HCT116 (cell line): Measurements from ENCODE around the gene EFCAB7. TPM values are rescaled to one million over a fixed set of nuclear protein-coding genes. Genes with fewer than 3 reads are reported as not detected.

Experiments used
- ATAC-seq: fragments of 200-7000 bp; cut with Tn5 transposase; 2 replicates; pipeline ENCODE4 v1.9.1; 2020; ENCODE audit warnings: mild to moderate bottlenecking, moderate library complexity
- BruUV-seq: library from RNA; stranded (reverse); fragments of 400-500 nt; replicated peaks from 2 replicates; lab custom pipeline; 2021; lab: Mats Ljungman, UMichigan
- CTCF ChIA-PET: fragments of 300-600 bp; sonication (Branson Sonifier 250); formaldehyde crosslinking; loops from one replicate; lab custom pipeline; 2021; ENCODE audit warnings: antibody characterized with exemption; lab: Charles Lee
- POLR2A ChIA-PET: fragments of 300-600, 350-600 bp; sonication (Branson Sonifier 250); formaldehyde crosslinking; loops from one replicate; lab custom pipeline; 2021; ENCODE audit warnings: antibody characterized with exemption; lab: Charles Lee
- RAD21 ChIA-PET, 2 experiments: fragments of 300-600 bp; sonication (Branson Sonifier 250); formaldehyde crosslinking; loops; one replicate each; lab custom pipeline; 2023; ENCODE audit warnings: low total read pairs in 2 of 2; ENCODE audit not compliant: uncharacterized antibody in 2 of 2, unreplicated experiment in 2 of 2, low non-redundant PET in 1 of 2; lab: Charles Lee
- DNase-seq: peaks from one replicate; pipeline ENCODE4 v3.0.0-alpha.2; 2010; ENCODE audit warnings: low read depth, low spot score
- H2AFZ ChIP-seq: fragments of 200-600 bp; shearing (Covaris generic), sonication (generic); 2 replicates; pipeline ENCODE4 v1.6.1; 2017; ENCODE audit warnings: low read depth, mixed run types, mixed read lengths, antibody characterized with exemption, low read length; ENCODE audit not compliant: poor library complexity, severe bottlenecking
- H3K27ac ChIP-seq: 2 replicates; pipeline ENCODE4 v1.5.1; 2012; ENCODE audit warnings: low read depth, low read length
- H3K27me3 ChIP-seq: fragments of 200-600 bp; sonication (generic); 2 replicates; pipeline ENCODE4 v1.6.1; 2016; ENCODE audit warnings: mixed run types, low read length, mixed read lengths; ENCODE audit not compliant: insufficient read depth
- H3K36me3 ChIP-seq, 2 experiments: fragments of 200-500 bp in 1 of 2; fragments of 200-600 bp in 1 of 2; sonication (Bioruptor generic) in 1 of 2; sonication (generic) in 1 of 2; 2 replicates each; pipeline versions ENCODE4 v1.5.1 to v1.6.1; 2014 to 2016; ENCODE audit warnings: low read length in 2 of 2, inconsistent platforms in 1 of 2, mixed read lengths in 1 of 2, mixed run types in 1 of 2; ENCODE audit not compliant: insufficient read depth in 2 of 2, control insufficient read depth in 1 of 2
- H3K4me1 ChIP-seq, 2 experiments: fragments of 200-600 bp in 1 of 2; sonication (generic) in 1 of 2; 2 replicates each; pipeline versions ENCODE4 v1.5.1 to v1.6.1; 2012 to 2017; ENCODE audit warnings: low read length in 2 of 2, inconsistent platforms in 1 of 2, mild to moderate bottlenecking in 1 of 2, mixed read lengths in 1 of 2, mixed run types in 1 of 2, moderate library complexity in 1 of 2; ENCODE audit not compliant: insufficient read depth in 2 of 2, control insufficient read depth in 1 of 2
- H3K4me2 ChIP-seq: fragments of 200-600 bp; sonication (generic); 2 replicates; pipeline ENCODE4 v1.6.1; 2017; ENCODE audit warnings: mixed run types, low read length, mixed read lengths
- H3K4me3 ChIP-seq, 2 experiments: fragments of 200-600 bp in 1 of 2; sonication (generic) in 1 of 2; replicated peaks in 1 of 2; 2 replicates each; pipeline ENCODE4 v1.5.1; 2011 to 2016; ENCODE audit warnings: low read length in 2 of 2, control low read depth in 1 of 2, low read depth in 1 of 2, mild to moderate bottlenecking in 1 of 2, mixed read lengths in 1 of 2, mixed run types in 1 of 2
- H3K79me2 ChIP-seq: fragments of 200-600 bp; sonication (generic); 2 replicates; pipeline ENCODE4 v1.6.1; 2017; ENCODE audit warnings: mild to moderate bottlenecking, mixed run types, low read length, moderate library complexity, mixed read lengths; ENCODE audit not compliant: insufficient read depth
- H3K9ac ChIP-seq: fragments of 200-600 bp; sonication (generic); 2 replicates; pipeline ENCODE4 v1.6.1; 2016; ENCODE audit warnings: low read length, mixed read lengths
- H3K9me2 ChIP-seq: fragments of 200-600 bp; sonication (generic), shearing (Covaris generic); 2 replicates; pipeline ENCODE4 v1.6.1; 2017; ENCODE audit warnings: mixed run types, mild to moderate bottlenecking, moderate library complexity; ENCODE audit not compliant: insufficient read depth
- H3K9me3 ChIP-seq, 2 experiments: fragments of 200-500 bp in 1 of 2; fragments of 200-600 bp in 1 of 2; sonication (Bioruptor generic) in 1 of 2; sonication (generic) in 1 of 2; 2 replicates each; pipeline ENCODE4 v1.6.1; 2014 to 2017; ENCODE audit warnings: low read length in 2 of 2, mixed read lengths in 2 of 2, inconsistent platforms in 1 of 2, low read depth in 1 of 2, mild to moderate bottlenecking in 1 of 2, mixed run types in 1 of 2, moderate library complexity in 1 of 2; ENCODE audit not compliant: control insufficient read depth in 1 of 2, insufficient read depth in 1 of 2
- H4K20me1 ChIP-seq: fragments of 200-600 bp; sonication (generic), shearing (Covaris generic); 2 replicates; pipeline ENCODE4 v1.6.1; 2017; ENCODE audit warnings: mixed run types, mild to moderate bottlenecking, moderate library complexity; ENCODE audit not compliant: insufficient read depth
- EGR1 ChIP-seq: IDR thresholded peaks from 2 replicates; pipeline ENCODE4 v1.6.1; 2012; ENCODE audit warnings: low read depth
- EZH2 ChIP-seq: fragments of 200-600 bp; sonication (generic); IDR thresholded peaks from 2 replicates; pipeline ENCODE4 v1.6.1; 2017; ENCODE audit warnings: antibody characterized with exemption, mixed run types
- EZH2phosphoT487 ChIP-seq: fragments of 200-600 bp; IDR thresholded peaks from 2 replicates; pipeline ENCODE4 v1.6.1; 2018; ENCODE audit warnings: antibody characterized with exemption, borderline replicate concordance
- FOSL1 ChIP-seq: IDR thresholded peaks from 2 replicates; pipeline ENCODE4 v1.6.1; 2012; ENCODE audit warnings: low read depth
- POLR2A ChIP-seq: IDR thresholded peaks from 2 replicates; pipeline ENCODE4 v1.7.0; 2011; ENCODE audit warnings: borderline replicate concordance; ENCODE audit not compliant: insufficient read depth, insufficient read length; ENCODE audit errors: extremely low read depth
- RAD21 ChIP-seq: IDR thresholded peaks from 2 replicates; pipeline ENCODE4 v1.6.1; 2012; ENCODE audit warnings: low read depth, mild to moderate bottlenecking
- SP1 ChIP-seq: IDR thresholded peaks from 2 replicates; pipeline ENCODE4 v1.6.1; 2012; ENCODE audit warnings: low read depth
- SRF ChIP-seq: IDR thresholded peaks from 2 replicates; pipeline ENCODE4 v1.6.1; 2012; ENCODE audit warnings: low read depth
- ZFX ChIP-seq: fragments of 450-650 bp; IDR thresholded peaks from 2 replicates; pipeline ENCODE4 v1.6.1; 2017
- ZNF274 ChIP-seq: fragments of 200-500 bp; sonication (Bioruptor generic); IDR thresholded peaks from 2 replicates; pipeline ENCODE4 v1.6.1; 2014; ENCODE audit warnings: mild to moderate bottlenecking, low read depth, low read length, inconsistent platforms
- intact Hi-C: fragments of 100-400 bp; cut with micrococcal nuclease; formaldehyde crosslinking; loops from 2 replicates; pipeline ENCODE4 v1.10.0; 2022
- total RNA-seq: library from RNA; stranded (reverse); gene quantifications from one replicate; pipeline ENCODE4 v1.2.1, GENCODE V29; 2021; ENCODE audit not compliant: unreplicated experiment
- TF ChIP-seq, protein P1 (sequence below), 3 experiments: fragments of 200-600 bp in 1 of 3; sonication (generic) in 1 of 3; IDR thresholded peaks in 2 of 3; conservative IDR thresholded peaks in 1 of 3; 2 replicates each; pipeline ENCODE4 v1.5.1; 2012 to 2017; ENCODE audit warnings: low read depth in 2 of 3, low read length in 2 of 3, antibody characterized with exemption in 1 of 3, borderline replicate concordance in 1 of 3, control low read depth in 1 of 3, mild to moderate bottlenecking in 1 of 3, mixed read lengths in 1 of 3, mixed run types in 1 of 3, moderate library complexity in 1 of 3; ENCODE audit not compliant: insufficient read depth in 1 of 3
- TF ChIP-seq, protein P2 (sequence below): IDR thresholded peaks from 2 replicates; pipeline ENCODE4 v1.6.1; 2012
- TF ChIP-seq, protein P3 (sequence below): IDR thresholded peaks from 2 replicates; pipeline ENCODE4 v1.6.1; 2011; ENCODE audit warnings: mild to moderate bottlenecking, low read length, moderate library complexity; ENCODE audit not compliant: insufficient replicate concordance; ENCODE audit errors: extremely low read depth

The EFCAB7 gene
- total RNA-seq, 1 experiment from 2014 or later, result 6.0 TPM

- BruUV-seq, result no TSS peak
- Histone ChIP-seq H3K4me1 (no peaks in the 10 kb centered on the region), H3K4me2 (no peak overlapping the region), H3K27me3 (no peaks in the 10 kb centered on the region), H3K9me3 (no peaks in the 10 kb centered on the region), H3K27ac (no peak overlapping the region), H3K4me3 (no peak overlapping the region), H3K9ac (no peak overlapping the region), H2AFZ (no peak overlapping the region), H3K36me3 (peaks cover 0 to 9% of the 10 kb centered on the region in 2 experiments; a peak in 1 of 4 replicates), H3K9me2 (no peaks in the 10 kb centered on the region), H4K20me1 (no peaks in the 10 kb centered on the region), H3K79me2 (no peaks in the 10 kb centered on the region)
- ChIA-PET POLR2A (no interaction called here), CTCF (no interaction called here), RAD21 (no interaction called here)
- no peak for DNase-seq
- TF ChIP-seq RAD21, result no peak
- TF ChIP-seq POLR2A, result no peak
- TF ChIP-seq SRF, result no peak
- TF ChIP-seq ZNF274, result no peak
- no peak for TF ChIP-seq FOSL1
- TF ChIP-seq, protein P1, sequence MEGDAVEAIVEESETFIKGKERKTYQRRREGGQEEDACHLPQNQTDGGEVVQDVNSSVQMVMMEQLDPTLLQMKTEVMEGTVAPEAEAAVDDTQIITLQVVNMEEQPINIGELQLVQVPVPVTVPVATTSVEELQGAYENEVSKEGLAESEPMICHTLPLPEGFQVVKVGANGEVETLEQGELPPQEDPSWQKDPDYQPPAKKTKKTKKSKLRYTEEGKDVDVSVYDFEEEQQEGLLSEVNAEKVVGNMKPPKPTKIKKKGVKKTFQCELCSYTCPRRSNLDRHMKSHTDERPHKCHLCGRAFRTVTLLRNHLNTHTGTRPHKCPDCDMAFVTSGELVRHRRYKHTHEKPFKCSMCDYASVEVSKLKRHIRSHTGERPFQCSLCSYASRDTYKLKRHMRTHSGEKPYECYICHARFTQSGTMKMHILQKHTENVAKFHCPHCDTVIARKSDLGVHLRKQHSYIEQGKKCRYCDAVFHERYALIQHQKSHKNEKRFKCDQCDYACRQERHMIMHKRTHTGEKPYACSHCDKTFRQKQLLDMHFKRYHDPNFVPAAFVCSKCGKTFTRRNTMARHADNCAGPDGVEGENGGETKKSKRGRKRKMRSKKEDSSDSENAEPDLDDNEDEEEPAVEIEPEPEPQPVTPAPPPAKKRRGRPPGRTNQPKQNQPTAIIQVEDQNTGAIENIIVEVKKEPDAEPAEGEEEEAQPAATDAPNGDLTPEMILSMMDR (IDR thresholded peaks at IDR 0.05 in 2 of 3, conservative IDR thresholded peaks at IDR 0.05 in 1 of 3; ENCODE audit: borderline replicate concordance in 1 of 3, insufficient read depth in 1 of 3, low read depth in 2 of 3, low read length in 2 of 3), result no peak
- TF ChIP-seq ZFX, result no peak
- no peak for TF ChIP-seq EGR1
- TF ChIP-seq SP1, result no peak
- TF ChIP-seq EZH2phosphoT487, result no peak
- TF ChIP-seq, protein P2, sequence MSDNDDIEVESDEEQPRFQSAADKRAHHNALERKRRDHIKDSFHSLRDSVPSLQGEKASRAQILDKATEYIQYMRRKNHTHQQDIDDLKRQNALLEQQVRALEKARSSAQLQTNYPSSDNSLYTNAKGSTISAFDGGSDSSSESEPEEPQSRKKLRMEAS, result no peak
- TF ChIP-seq, protein P3, sequence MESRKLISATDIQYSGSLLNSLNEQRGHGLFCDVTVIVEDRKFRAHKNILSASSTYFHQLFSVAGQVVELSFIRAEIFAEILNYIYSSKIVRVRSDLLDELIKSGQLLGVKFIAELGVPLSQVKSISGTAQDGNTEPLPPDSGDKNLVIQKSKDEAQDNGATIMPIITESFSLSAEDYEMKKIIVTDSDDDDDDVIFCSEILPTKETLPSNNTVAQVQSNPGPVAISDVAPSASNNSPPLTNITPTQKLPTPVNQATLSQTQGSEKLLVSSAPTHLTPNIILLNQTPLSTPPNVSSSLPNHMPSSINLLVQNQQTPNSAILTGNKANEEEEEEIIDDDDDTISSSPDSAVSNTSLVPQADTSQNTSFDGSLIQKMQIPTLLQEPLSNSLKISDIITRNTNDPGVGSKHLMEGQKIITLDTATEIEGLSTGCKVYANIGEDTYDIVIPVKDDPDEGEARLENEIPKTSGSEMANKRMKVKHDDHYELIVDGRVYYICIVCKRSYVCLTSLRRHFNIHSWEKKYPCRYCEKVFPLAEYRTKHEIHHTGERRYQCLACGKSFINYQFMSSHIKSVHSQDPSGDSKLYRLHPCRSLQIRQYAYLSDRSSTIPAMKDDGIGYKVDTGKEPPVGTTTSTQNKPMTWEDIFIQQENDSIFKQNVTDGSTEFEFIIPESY, result no peak
- TF ChIP-seq EZH2, result no peak
- no peak for ATAC-seq
- intact Hi-C loops, result no loop called here
These were observed 11.1 kb downstream of the EFCAB7 start for GRCh38 chr1:63534406-63534805.
